Hepatocyte (in vitro differentiated cells): ENCODE data around the gene TBKBP1. TPM values are rescaled to one million over a fixed set of nuclear protein-coding genes. Genes with fewer than 3 reads are reported as not detected.
A peak's percentile ranks its signal among the peaks of the same experiment; 100 is the strongest.

ENCODE experiments used
- DNase-seq: peaks from one replicate; pipeline ENCODE4 v3.0.0-alpha.2; 2016; ENCODE audit warnings: low spot score
- H2AFZ ChIP-seq: fragments of 200-600 bp; sonication (generic); 2 replicates; pipeline ENCODE4 v1.6.0; 2016; ENCODE audit warnings: antibody characterized with exemption, mild to moderate bottlenecking
- H3K27ac ChIP-seq: fragments of 200-600 bp; sonication (generic); 2 replicates; pipeline ENCODE4 v1.5.1; 2016; ENCODE audit warnings: mild to moderate bottlenecking
- H3K27me3 ChIP-seq: fragments of 200-600 bp; sonication (generic); 2 replicates; pipeline ENCODE4 v1.6.1; 2016
- H3K36me3 ChIP-seq: fragments of 200-600 bp; sonication (generic); replicated peaks from 2 replicates; pipeline ENCODE4 v1.5.1; 2016; ENCODE audit warnings: low read depth; ENCODE audit not compliant: insufficient read depth
- H3K4me1 ChIP-seq: fragments of 200-600 bp; sonication (generic); 2 replicates; pipeline ENCODE4 v1.5.1; 2016; ENCODE audit warnings: mild to moderate bottlenecking, moderate library complexity; ENCODE audit not compliant: insufficient read depth
- H3K4me2 ChIP-seq: fragments of 200-600 bp; sonication (generic); 2 replicates; pipeline ENCODE4 v1.6.0; 2016
- H3K4me3 ChIP-seq: fragments of 200-600 bp; sonication (generic); 2 replicates; pipeline ENCODE4 v1.5.1; 2016; ENCODE audit warnings: mild to moderate bottlenecking
- H3K79me2 ChIP-seq: fragments of 200-600 bp; sonication (generic); 2 replicates; pipeline ENCODE4 v1.6.0; 2017; ENCODE audit warnings: mild to moderate bottlenecking
- H3K9me2 ChIP-seq: fragments of 200-600 bp; sonication (generic); replicated peaks from 2 replicates; pipeline ENCODE4 v1.6.0; 2017; ENCODE audit warnings: mild to moderate bottlenecking; ENCODE audit not compliant: insufficient read depth
- H3K9me3 ChIP-seq: fragments of 200-600 bp; sonication (generic); 2 replicates; pipeline ENCODE4 v1.5.1; 2016; ENCODE audit warnings: low read depth, mild to moderate bottlenecking
- H4K20me1 ChIP-seq: fragments of 200-600 bp; sonication (generic); 2 replicates; pipeline ENCODE4 v1.6.0; 2016; ENCODE audit warnings: mild to moderate bottlenecking; ENCODE audit not compliant: insufficient read depth, poor library complexity, severe bottlenecking
- EZH2 ChIP-seq: fragments of 200-600 bp; sonication (generic); IDR thresholded peaks from 2 replicates; pipeline ENCODE4 v1.6.1; 2016; ENCODE audit warnings: antibody characterized with exemption, mild to moderate bottlenecking, borderline replicate concordance
- EZH2phosphoT487 ChIP-seq: fragments of 200-600 bp; sonication (generic); IDR thresholded peaks from one replicate; pipeline ENCODE4 v1.6.1; 2018; ENCODE audit warnings: antibody characterized with exemption, mild to moderate bottlenecking, low read depth, moderate library complexity; ENCODE audit not compliant: unreplicated experiment, severe bottlenecking
- WGBS: methylation state at CpG from one replicate; pipeline ENCODE4 v1.1.6; 2016; ENCODE audit warnings: low lambda C conversion rate; ENCODE audit errors: missing lambda C conversion rate; 5-methylcytosine and 5-hydroxymethylcytosine counted together
- polyA plus RNA-seq: library from polyadenylated mRNA; unstranded; fragments of >200 nt; fragmentation: Nextera tagmentation; extraction: Ambion mirVana; gene quantifications from 2 replicates; pipeline ENCODE4 v1.2.1, GENCODE V29; 2016
- total RNA-seq: library from RNA; depleted of rRNA; stranded (reverse); fragments of >200 nt; gene quantifications from 2 replicates; pipeline ENCODE4 v1.2.3, GENCODE V29; 2014
- TF ChIP-seq, protein P1 (sequence below): fragments of 200-600 bp; sonication (generic); IDR thresholded peaks from 2 replicates; pipeline ENCODE4 v1.5.1; 2016; ENCODE audit warnings: antibody characterized with exemption, mild to moderate bottlenecking; ENCODE audit not compliant: poor library complexity

Gene TBKBP1
- total and polyA plus RNA-seq, 2 experiments from 2014 or later: 7.5 to 17.8 TPM

DNA sequence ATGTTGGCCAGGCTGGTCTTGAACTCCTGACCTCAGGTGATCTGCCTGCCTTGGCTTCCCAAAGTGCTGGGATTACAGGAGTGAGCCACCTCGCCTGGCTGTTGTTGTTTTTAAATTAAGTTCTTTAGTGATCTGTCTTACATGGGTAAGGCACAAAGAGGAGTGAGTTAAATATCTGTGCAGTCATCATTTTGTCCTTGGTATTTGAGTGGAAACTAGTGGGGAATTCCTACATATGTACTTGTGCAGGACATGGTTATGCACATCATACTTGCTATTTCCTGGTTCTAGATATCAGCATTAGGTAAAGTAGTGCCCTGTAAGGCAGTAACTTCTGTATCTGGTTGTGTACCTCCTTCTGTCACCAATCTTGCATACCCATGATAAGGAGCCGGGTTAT, 40.5 kb upstream of the TBKBP1 start:
- no peak for DNase-seq
- Histone ChIP-seq H3K27me3 (no peaks in the 10 kb centered on the region), H3K36me3 (peaks cover 9% of the 10 kb centered on the region), H3K9me2 (no peaks in the 10 kb centered on the region), H3K4me3 (no peak overlapping the region), H4K20me1 (peaks cover 51% of the 10 kb centered on the region), H3K4me1 (peaks cover 19% of the 10 kb centered on the region), H3K79me2 (peaks cover 81% of the 10 kb centered on the region), H2AFZ (no peak overlapping the region), H3K27ac (no peak overlapping the region), H3K9me3 (no peaks in the 10 kb centered on the region), H3K4me2 (no peak overlapping the region)
- 75% methylated on average over 2 of the region's 2 CpGs for WGBS
- TF ChIP-seq, protein P1, sequence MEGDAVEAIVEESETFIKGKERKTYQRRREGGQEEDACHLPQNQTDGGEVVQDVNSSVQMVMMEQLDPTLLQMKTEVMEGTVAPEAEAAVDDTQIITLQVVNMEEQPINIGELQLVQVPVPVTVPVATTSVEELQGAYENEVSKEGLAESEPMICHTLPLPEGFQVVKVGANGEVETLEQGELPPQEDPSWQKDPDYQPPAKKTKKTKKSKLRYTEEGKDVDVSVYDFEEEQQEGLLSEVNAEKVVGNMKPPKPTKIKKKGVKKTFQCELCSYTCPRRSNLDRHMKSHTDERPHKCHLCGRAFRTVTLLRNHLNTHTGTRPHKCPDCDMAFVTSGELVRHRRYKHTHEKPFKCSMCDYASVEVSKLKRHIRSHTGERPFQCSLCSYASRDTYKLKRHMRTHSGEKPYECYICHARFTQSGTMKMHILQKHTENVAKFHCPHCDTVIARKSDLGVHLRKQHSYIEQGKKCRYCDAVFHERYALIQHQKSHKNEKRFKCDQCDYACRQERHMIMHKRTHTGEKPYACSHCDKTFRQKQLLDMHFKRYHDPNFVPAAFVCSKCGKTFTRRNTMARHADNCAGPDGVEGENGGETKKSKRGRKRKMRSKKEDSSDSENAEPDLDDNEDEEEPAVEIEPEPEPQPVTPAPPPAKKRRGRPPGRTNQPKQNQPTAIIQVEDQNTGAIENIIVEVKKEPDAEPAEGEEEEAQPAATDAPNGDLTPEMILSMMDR: no peak
- TF ChIP-seq EZH2 (no peak), EZH2phosphoT487 (no peak)

DNA sequence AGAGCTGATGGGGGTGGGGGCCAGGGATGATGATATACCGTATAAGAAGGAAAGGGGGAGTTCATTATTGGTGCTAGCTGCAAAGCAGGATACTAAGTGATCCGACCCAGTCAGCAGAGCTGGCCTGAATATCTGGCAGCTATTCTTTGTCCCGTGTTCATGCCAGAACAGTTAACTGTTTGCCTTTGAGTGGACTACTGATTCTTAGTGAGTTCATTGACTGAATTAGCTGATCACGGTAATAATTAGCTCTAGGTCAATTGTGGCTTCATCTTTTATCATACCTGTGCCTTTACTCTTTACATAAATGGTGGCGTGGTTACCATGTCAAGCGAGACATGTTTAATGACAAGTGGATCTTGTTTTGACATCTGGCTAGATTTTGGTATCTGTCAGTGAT, 39.0 kb upstream of the TBKBP1 start:
- H3K79me2 ChIP-seq: peaks cover 93% of the 10 kb centered on the region
- TF ChIP-seq EZH2 (no peak), EZH2phosphoT487 (no peak)
- TF ChIP-seq, protein P1: no peak

DNA sequence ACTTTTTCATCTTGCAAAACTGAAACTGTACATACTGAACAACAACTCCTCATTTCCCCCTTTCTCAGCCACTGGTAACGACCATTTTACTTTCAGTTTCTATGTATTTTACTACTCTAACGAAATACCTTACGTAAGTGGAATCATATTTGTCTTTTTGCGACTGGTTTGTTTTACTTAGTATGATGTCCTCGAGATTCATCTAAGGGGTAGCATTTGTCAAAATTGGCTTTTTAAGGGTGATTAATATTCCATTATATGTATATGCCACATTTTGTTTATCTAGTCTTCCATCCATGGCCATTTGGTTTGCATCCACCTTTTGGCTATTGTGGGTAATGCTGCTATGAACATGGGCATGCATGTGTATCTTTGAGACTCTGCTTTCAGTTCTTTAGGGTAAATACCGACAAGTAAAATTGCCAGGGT, 33.9 kb upstream of the TBKBP1 start:
- Histone ChIP-seq H3K27me3 (no peaks in the 10 kb centered on the region), H3K27ac (no peak overlapping the region), H3K4me1 (no peaks in the 10 kb centered on the region), H3K79me2 (peaks cover 59% of the 10 kb centered on the region), H3K4me3 (no peak overlapping the region), H3K9me2 (no peaks in the 10 kb centered on the region), H4K20me1 (peaks cover 35% of the 10 kb centered on the region), H3K9me3 (no peaks in the 10 kb centered on the region), H3K4me2 (no peak overlapping the region), H2AFZ (no peak overlapping the region), H3K36me3 (peaks cover 10% of the 10 kb centered on the region)
- 91% methylated on average over 6 of the region's 6 CpGs for WGBS
- TF ChIP-seq, protein P1: no peak
- TF ChIP-seq EZH2phosphoT487 (no peak), EZH2 (no peak)
- DNase-seq: no peak

More for the DNA sequence above, 39.0 kb upstream of the TBKBP1 start:
- peaks cover 19% of the 10 kb centered on the region for H3K4me1 ChIP-seq
- no peak overlapping the region for H3K27ac ChIP-seq
- 64% methylated on average over 6 of the region's 6 CpGs for WGBS
- H3K4me2 ChIP-seq: peak overlapping the region; percentile 30
- no peaks in the 10 kb centered on the region for H3K9me3 ChIP-seq
- no peaks in the 10 kb centered on the region for H3K27me3 ChIP-seq
- H3K9me2 ChIP-seq: no peaks in the 10 kb centered on the region
- DNase-seq: no peak
- peaks cover 10% of the 10 kb centered on the region for H3K36me3 ChIP-seq
- H4K20me1 ChIP-seq: peaks cover 53% of the 10 kb centered on the region
- no peak overlapping the region for H2AFZ ChIP-seq
- H3K4me3 ChIP-seq: no peak overlapping the region
